ENCODE data around the gene PRRG1.
"Not testable (repeated sequence)": the region's sequence is repeated elsewhere in the genome, so short reads cannot be mapped to it uniquely, and the experiment has no call there.

Gene PRRG1

DNA sequence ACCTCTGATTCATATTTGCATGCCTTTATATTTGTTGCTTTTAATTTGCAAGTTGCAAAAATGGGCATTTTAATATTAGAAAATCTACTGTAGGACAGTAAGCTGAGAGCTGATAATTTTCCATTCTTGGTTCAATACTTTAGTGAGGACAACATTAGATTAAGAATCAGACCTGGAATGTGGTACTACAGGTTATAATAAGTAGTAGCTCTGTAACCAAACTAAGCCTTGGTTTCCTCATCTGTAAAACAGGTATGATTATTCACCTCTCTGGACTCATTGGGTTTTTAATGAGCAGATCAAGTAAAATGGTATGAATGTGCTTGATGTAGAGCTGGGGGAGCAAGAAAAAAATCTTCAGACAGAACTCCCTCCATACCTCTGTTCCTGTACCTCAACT, 31.1 kb downstream of the PRRG1 start:
- DNase-seq: no peak

DNA sequence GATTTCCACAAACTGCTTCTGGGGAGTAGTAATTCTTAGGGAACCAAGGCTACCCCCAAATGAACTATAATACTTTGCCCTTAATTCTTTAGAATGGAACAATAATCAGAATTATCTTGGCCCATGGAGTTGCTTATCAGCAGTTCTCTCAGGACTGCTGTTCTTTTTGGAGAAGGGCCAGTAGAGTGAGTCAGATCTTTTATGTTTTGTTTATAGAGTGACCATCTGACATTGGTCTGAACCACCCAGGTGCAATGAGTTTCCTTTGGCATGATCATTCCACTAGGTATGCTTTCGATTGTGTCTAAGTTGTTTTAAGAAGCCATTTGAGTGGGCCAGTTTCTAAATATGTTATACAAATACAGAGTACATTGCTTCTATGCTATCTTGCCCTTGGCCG, 31.8 kb downstream of the PRRG1 start:
- no peak for DNase-seq

DNA sequence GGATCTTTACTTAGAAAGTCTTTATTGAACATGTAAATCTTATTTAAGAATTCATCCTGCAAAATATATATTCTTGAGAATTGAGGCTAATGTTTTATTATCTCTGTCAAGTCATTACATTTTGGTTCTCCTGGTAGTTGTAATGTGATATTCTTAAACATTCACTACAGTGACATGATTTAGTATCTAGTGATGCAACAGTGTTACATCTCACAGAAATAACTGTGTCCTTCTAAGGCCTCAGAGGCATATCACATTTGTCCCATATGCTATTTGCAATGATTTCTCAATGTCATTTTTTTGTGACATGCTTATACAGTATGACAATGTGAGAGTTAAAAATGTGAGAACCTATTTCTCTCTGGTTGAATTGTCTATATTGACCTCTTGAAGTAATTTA, 34.1 kb downstream of the PRRG1 start:
- DNase-seq: no peak

GRCh38 chrX:37388413-37388812, 39.2 kb downstream of the PRRG1 start:
- DNase-seq: no peak

- no peak for DNase-seq
Measured at GRCh38 chrX:37405956-37406355, 56.8 kb downstream of the PRRG1 start.

GRCh38 chrX:37407736-37408135, 58.6 kb downstream of the PRRG1 start:
- no peak for DNase-seq

DNA sequence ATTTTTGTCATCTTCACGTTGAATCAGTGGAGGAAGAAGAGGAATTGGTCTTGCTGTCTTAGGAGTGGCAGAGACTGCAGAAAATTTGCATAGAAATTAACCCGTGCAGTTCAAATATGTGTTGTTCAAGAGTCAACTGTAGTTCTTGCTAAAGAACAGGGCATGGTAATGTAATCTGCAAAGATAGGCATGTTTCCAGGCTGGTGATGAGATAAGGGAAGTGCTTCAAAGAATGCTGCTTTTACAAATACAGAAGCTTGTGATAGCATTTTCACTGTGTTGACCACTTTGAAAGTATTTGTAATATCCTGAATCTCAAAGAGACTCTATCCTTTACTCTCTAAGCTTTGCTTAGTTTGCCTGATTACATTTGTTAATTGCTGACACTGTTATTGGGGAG, 60.1 kb downstream of the PRRG1 start:
- no peak for DNase-seq

DNA sequence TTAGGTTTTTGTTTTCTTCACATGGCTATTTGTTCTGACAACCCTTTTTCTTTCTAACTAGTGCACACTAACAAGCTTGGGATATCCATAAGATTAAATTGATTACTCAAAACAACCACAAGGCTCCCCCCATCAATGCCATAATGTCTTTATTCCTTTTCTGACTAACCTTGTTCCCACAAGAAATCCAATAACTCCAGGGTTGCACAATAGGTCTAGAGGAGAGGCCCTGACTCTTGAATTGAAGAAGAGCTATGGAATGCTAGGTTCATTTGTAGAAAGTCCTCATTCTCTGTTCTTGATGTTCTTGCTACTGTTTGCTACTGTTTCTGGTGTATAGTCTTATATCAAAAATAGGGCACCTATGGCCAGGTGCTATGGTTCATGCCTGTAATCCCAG, 71.0 kb downstream of the PRRG1 start:
- no peak for DNase-seq

- no peak for DNase-seq
Measured at GRCh38 chrX:37420756-37421155, 71.6 kb downstream of the PRRG1 start.

DNA sequence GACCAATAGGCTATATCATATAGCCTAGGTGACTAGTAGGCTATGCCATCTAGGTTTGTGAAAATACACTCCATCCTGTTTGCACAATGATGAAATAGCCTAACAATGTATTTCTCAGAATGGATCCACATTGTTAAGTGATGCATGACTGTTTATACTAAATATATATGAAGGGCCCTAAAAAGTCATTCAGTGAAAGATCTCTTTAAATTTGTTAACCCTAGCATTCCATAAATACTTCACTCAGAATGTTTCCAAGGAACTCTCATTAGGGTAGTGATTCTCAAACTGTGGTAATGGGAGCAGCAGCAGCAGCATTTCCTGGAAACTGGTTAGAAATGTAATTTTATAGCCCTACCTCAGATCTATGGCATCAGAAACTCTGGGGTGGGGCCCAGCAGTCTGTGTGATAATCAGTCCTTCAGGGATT, 74.9 kb downstream of the PRRG1 start:
- DNase-seq: no peak

- DNase-seq: no peak
Measured at GRCh38 chrX:37425370-37425769, 76.2 kb downstream of the PRRG1 start.

DNA sequence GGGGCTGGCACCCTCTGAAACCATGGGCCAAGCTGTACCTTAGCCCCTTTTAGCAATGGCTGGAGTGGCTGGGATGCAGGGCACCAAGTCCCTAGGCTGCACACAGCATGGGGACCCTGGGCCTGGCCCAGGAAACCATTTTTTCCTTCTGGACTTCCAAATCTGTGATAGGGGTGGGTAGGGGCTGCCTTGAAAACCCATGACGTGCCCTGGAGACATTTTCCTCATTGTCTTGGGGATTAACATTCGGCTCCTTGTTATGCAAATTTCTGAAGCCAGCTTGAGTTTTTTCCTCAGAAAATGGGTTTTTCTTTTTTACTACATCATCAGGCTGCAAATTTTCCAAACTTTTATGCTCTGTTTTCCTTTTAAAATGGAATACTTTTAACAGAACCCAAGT, 79.8 kb downstream of the PRRG1 start:
- DNase-seq: not testable (repeated sequence)

- DNase-seq: no peak
Measured at GRCh38 chrX:37434362-37434761, 85.2 kb downstream of the PRRG1 start.

GRCh38 chrX:37437160-37437559, 88.0 kb downstream of the PRRG1 start:
- no peak for DNase-seq

GRCh38 chrX:37441377-37441776, 92.2 kb downstream of the PRRG1 start:
- no peak for DNase-seq

- DNase-seq: no peak
Measured at GRCh38 chrX:37445182-37445581, 96.0 kb downstream of the PRRG1 start.

DNA sequence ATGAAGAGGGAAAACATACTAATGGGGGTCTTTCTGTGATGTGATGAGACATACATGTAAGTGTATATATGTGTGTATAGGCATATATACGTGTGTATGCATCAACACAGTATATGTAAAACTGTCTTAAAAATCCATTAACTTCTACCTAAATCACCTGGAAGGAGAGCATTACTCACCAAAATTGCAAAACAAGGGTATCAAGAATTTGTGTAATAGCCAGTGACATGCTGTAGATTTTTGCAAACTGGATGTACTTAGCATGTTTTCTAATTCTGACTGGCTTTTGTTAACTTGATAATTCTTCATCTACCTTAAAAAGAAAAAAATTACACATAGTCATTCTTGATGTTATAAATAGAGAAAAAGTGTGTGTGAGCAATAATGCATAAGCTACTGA, 104.7 kb downstream of the PRRG1 start:
- DNase-seq: no peak

- no peak for DNase-seq
Measured at GRCh38 chrX:37454537-37455285, 105.5 kb downstream of the PRRG1 start.

GRCh38 chrX:37455381-37455780, 106.2 kb downstream of the PRRG1 start:
- DNase-seq: no peak

- not testable (repeated sequence) for DNase-seq
Measured at GRCh38 chrX:37460285-37460684, 111.1 kb downstream of the PRRG1 start.

DNA sequence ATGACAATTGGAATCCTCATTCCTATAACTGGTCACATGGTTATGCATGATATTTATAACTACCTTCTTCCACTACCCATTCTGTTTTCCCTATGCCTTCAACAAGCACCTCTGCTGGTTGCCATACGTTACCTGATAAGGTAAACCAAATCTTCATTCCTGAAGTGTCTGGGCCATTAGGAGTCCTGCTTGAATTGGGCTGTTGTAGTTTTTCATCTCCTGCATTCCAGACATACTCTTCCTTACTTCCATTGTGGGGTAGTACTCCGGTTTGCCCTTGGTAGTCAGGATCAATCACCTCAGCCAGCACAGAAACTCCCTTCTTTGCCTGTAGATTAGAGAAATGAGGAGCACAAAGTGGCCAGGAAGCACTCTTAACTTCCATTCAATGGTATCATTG, 113.2 kb downstream of the PRRG1 start:
- no peak for DNase-seq

- DNase-seq: no peak
Measured at GRCh38 chrX:37468124-37468739, 119.1 kb downstream of the PRRG1 start.

DNA sequence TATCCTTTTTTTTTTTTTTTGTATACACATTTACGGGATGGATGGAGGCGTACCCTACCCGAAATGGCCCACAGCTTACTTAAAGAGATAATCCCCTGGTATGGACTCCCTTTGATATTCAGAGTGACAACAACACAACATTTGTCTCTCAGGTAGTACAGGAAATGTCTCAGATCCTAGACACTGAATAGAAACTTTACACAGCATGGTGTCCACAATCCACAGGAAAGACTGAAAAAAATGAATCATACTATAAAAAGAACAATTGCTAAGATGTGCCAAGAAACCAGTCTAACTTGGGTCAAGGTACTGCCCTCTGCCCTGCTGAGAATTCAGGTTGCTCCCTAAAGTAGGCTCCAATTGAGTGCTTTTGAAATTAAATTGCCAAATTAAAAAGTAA, 121.5 kb downstream of the PRRG1 start:
- no peak for DNase-seq

- no peak for DNase-seq
Measured at GRCh38 chrX:37472836-37473235, 123.7 kb downstream of the PRRG1 start.

DNA sequence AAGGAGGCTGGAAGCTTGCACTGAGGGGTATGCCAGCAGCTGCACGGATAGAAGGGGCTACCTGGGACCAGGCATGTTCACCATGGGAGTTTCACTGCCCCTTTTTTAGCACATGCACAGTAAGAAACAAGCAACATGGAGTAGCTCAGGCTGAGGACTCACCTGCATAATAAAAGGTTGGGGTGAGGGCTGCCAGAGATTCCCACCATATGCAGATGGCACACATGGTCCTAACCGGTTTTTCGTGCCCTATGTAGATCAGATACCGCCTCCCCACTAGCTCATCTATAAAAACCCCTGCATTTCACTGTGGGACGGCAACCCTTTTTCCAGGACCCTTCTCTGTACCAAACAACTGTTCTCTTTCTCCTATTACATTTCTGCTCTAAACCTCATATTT, 125.3 kb downstream of the PRRG1 start:
- no peak for DNase-seq
